GM12864 (cell line): Measurements from ENCODE around the gene DGKI.
"Not testable (repeated sequence)": the region's sequence is repeated elsewhere in the genome, so short reads cannot be mapped to it uniquely, and the experiment has no call there.

Experiments
- DNase-seq: peaks from one replicate; pipeline ENCODE4 v3.0.0-alpha.2; 2011; ENCODE audit warnings: low read depth
- H3K4me3 ChIP-seq: 2 replicates; pipeline ENCODE4 v1.5.1; 2011; ENCODE audit warnings: mild to moderate bottlenecking, low read depth, low read length, control low read depth
- CTCF ChIP-seq: IDR thresholded peaks from 2 replicates; pipeline ENCODE4 v1.5.1; 2011; ENCODE audit warnings: low read depth, mild to moderate bottlenecking, moderate library complexity, low read length, control low read depth, inconsistent platforms; ENCODE audit errors: missing control alignments

The DGKI gene

GRCh38 chr7:137727413-137727812 is 119.4 kb downstream of the DGKI start:
- DNase-seq = no peak
- no peak overlapping the region for H3K4me3 ChIP-seq
- no peak for TF ChIP-seq CTCF

DNA sequence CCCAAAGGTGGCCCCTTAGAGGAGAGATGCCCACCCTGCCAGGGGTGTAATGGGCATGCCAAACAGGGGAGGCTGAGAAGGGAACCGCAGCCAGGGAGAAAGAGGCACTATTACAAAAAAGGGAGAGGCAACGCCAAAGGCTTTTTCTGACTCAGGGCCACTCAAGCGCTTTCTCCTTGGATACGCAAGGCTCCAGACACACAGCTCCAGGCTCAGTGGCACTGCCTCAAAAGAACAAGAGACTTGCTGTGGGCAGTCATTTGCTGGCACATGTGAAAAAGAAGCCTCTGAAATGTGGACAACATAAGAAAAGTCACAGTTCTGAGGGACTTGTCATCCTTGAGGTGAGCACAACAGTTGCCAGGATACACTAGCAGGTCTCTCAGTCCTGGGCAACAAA is 128.4 kb downstream of the DGKI start:
- DNase-seq = no peak
- no peak for TF ChIP-seq CTCF
- no peak overlapping the region for H3K4me3 ChIP-seq

DNA sequence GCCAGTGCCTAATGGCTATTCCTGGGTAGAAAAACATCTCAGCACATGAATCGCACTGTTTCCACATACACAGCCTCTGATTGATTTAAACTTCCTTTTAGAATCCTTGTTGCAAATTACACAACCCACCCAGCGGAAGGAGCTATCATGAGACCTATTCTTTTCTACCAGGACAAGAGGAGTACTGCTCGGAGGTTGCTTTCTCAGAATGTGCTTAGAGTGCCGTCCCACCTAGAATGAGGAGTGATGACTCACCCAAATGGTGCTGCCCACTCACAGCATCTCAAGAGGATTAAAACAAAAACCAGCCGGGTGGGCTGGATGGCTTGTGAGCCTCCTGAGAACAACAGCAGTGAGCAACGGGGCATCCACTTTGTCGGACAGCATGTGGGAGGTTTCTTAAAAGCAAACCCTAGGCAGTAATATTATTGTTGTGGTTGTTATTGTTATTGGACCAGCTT is 128.9 kb downstream of the DGKI start:
- DNase-seq = no peak
- H3K4me3 ChIP-seq = no peak overlapping the region
- no peak for TF ChIP-seq CTCF

GRCh38 chr7:137717045-137717444 is 129.7 kb downstream of the DGKI start:
- no peak overlapping the region for H3K4me3 ChIP-seq
- DNase-seq = no peak
- TF ChIP-seq CTCF = no peak

GRCh38 chr7:137716061-137716460 is 130.7 kb downstream of the DGKI start:
- no peak overlapping the region for H3K4me3 ChIP-seq
- no peak for TF ChIP-seq CTCF
- DNase-seq = no peak

DNA sequence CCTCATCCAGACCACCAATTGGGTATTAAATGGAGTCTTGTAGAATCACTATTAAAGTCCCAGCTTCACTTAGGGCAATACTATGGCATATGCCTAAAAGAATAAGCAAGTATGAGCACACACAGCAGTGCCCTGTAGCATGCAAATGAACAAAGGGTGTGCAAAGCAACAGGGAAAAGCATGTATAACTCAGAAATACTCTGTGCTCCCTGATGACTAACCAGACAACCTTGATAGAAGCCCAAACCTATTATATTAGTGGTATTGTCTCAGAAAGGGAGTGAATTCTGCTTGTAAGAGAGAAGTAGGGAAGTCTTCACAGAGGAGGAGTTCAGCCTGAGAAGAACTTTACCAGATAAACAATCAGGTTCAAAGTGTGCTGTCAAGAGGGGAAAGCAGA is 131.2 kb downstream of the DGKI start:
- H3K4me3 ChIP-seq = no peak overlapping the region
- TF ChIP-seq CTCF = no peak
- no peak for DNase-seq

- H3K4me3 ChIP-seq = no peak overlapping the region
- DNase-seq = no peak
- TF ChIP-seq CTCF = no peak
Observed at GRCh38 chr7:137715121-137715520, 131.7 kb downstream of the DGKI start.

- H3K4me3 ChIP-seq, DNase-seq: not testable (repeated sequence)
Observed at GRCh38 chr7:137706330-137706729, 140.4 kb downstream of the DGKI start.
